GM21619 (cell line): ENCODE data around the gene SARDH.

Source experiments
- ATAC-seq: cut with Tn5 transposase; IDR thresholded peaks from one replicate; pipeline ENCODE4 v1.9.1; 2021; ENCODE audit not compliant: unreplicated experiment

Gene SARDH

DNA sequence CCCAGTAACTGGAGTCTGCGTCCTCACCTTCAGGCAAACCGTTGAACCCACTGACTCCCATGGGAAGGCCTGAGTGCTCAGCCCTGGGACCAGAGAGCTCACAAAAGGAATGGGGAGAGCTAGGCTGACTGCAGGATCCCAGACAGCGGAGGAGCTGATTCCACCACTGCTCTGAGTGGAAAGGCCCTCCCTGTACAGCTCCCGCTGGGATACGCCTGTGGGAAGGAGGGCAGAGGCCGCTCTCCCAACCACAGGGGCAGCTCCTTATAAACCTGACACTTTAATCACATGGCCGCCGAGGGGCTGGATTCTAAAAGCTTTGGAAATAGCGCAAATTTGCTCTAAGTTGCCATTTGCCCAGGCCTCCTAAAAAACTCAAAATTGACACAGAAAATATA, 64.9 kb downstream of the SARDH start:
- ATAC-seq = no peak

DNA sequence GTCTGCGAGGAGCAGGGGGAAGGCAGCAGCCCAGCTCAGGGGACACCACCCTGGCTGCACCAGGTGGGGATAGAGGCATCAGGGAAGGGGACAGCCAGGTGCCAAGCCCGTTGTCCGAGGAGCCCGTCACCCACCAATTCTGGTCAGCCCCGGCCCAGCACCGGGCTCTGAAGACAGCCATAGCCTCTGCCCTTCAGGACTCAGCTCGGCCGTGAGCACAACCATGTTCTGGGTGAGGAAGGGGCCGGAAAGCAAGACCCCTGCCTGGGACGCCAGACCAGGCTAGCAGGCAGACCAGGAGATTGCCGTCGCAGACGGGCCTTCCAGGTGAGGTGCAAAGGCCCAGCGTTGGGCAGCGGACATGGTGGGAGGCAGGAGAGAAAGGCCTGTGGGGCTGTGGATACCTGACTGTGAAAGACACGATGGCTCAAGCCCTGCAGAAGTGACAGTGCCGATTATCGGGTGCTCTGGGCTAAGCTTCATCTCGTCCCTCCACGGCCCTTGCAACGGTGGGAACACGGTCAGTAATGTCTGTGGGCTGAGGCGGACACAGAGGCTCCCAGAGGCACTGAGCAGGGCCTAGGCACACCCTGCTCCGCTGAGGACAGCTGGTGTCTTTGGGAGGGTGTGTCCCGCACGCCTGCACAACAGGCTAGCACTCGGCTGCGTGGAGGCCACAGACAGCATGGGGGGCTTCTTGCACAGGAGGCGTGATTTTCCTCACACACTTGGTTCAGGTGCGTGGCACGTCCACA, 65.5 kb downstream of the SARDH start:
- ATAC-seq = no peak

DNA sequence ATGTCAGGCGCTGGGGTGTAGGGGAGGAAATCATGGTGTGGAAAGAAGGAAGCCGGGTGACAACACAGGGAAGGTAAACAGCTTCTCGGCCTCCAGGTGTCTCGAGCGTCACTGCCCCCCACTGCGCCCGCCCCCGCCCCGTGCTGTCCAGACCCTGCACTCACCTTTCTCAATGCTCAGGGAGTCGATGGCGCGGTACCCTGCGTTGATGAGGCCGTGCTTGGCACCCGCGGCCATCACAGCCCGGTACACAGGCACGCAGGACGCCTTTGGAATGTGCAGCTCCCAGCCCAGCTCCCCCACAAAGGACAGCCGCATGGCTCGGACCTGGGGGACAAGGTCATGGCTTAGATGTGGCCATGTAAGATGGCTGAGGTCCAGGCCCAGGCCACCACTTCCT, 66.8 kb downstream of the SARDH start:
- ATAC-seq = no peak

DNA sequence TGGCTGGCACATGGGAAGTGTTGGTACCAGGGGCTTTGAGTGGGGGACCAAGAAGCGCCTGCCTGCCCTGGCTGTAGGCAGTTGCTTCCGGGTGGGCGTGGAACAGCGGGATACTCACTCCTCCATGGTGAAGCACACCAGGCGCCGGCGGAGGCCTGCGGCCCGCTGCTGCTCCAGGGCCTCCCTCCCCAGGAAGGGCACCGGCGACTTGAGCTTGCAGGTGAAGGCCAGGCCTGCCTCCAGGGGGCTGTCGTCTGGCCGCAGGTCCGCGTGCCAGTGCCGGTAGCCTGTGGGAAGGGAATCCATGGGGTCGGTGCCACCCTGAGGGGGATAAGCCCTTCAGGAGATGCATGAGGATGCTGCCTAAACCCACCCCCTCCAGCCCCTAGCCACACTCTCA, 67.7 kb downstream of the SARDH start:
- ATAC-seq = no peak

DNA sequence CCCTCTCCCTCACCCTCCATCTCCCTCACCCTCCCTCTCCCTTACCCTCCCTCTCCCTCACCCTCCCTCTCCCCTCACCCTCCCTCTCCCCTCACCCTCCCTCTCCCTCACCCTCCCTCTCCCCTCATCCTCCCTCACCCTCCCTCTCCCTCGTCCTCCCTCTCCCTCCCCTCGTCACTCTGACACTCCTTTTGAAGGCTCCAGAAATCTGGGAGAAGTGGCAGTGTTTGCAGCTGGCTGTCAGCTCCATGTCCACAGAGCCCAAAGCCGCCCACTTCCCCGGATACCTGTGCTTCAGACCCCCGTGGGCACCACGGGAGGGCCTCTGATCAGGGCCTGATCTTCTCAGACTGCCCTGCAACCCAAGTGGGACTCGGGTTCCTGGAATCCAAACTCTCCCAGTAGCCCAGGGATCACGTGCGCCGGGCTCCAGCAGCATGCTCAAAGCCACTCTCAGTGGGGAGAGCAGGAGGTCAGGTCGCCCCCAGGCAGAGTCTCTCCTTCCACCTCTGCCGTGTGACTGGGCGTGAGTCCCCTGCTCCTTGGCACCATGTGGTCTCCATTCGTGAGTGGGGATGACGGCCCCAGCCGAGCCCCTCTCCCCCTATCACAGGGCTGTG, 68.9 kb downstream of the SARDH start:
- ATAC-seq = no peak

DNA sequence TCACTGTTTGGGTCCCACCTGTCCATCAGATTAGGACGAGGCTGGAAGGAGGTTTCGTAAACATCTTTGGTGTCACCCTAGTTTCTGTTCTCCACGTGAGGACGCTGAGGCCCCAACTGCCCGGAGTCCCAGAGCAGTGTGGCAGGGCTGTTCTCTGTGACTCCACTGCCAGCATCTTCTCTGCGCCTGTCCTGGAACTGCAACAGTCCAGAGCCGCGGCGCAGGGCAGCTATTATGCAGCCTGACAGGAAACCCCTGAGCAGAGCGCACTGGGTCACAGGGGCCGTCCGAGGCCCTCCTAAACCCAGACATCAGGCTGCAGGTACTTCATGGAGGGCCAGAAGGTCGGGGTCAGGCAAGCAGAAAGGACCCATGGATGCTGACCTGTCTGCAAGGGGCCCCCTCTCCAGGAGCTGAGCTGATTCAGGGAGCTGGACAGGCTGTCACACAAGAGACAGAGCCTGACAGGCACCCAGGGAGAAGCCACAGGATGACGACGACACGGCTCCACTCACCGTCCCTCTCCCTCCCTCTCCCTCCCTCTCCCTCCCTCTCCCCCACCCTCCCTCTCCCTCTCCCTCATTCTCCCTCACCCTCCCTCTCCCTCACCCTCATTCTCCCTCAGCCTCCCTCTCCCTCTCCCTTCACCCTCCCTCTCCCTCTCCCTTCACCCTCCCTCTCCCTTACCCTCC, 70.2 kb downstream of the SARDH start:
- no peak for ATAC-seq

DNA sequence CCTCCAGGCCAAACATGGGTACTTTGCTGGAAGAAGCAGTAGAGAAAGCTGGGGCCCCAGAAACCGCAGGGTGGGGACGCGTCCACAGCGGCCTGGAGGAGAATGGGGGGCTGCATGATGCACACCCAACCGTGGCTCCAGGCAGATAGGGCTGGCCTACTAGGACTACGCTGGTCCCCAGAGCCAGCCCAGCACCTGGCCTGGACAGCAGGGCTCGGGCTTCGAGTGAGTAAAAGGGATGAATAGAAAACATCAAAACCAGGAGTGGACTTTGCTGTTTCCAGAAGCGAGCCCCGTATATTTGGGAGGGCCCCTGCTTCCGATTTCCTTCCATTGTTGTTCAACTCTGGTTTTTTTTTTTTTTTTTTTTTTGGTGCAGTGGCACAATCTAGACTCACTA, 71.3 kb downstream of the SARDH start:
- no peak for ATAC-seq

DNA sequence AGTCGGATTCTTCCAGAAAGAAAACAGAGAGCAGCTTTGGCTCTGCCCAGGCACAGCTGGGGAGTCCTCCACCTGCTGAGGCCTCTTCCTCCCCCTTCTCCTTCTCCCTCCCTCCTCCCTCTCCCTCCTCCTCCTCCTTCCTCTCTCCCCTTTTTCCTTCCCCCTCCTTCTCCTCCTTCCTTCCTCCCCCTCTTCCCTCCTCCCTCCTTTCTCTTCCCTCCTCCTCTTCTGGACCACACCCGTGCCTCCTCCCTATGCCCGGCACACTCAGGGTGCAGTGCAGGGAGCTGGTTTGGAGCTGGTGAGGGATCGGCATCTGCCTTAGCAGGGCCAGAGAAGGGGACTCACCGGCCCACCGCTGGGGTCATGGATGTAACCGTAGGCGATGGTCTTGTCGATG, 71.8 kb downstream of the SARDH start:
- ATAC-seq = no peak

DNA sequence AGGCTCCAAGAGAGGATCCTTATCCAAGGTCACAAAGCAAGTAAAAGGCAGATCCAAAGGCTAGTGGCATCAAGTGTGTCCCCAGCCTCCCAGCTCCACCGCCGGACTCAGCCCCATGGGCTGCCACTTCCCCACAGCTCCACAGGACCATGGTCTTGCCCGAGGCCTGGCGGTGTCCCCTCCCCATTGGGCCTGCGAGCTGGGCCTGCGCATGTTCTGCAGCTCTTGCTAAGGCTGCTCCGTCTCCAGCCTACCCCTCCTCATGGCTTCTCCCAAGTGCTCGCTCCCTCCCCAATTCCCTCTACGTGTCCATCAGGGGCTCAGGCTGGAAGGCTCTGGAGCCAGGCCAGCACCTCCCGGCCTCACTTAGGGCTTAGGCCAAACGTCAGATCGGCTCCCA, 72.6 kb downstream of the SARDH start:
- ATAC-seq = no peak

DNA sequence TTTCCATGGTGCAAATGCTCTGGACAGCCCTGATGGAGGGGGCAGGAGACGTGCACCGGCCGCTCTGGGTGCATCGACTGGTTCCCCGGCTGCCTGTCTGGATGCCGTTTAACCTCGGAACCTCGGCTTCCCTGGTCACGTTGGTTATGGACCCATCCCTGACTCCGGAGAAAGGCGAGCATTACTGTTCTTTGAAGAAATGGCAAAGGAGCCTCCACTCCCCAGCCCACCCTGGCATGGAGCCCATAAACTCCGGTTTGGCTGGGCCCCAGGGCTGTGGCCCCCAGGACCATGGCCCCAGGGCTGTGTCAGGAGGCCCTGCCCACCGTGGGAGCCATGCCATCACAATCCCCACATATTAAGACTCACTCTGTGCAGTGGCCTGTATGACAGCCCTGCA, 73.1 kb downstream of the SARDH start:
- ATAC-seq = no peak

DNA sequence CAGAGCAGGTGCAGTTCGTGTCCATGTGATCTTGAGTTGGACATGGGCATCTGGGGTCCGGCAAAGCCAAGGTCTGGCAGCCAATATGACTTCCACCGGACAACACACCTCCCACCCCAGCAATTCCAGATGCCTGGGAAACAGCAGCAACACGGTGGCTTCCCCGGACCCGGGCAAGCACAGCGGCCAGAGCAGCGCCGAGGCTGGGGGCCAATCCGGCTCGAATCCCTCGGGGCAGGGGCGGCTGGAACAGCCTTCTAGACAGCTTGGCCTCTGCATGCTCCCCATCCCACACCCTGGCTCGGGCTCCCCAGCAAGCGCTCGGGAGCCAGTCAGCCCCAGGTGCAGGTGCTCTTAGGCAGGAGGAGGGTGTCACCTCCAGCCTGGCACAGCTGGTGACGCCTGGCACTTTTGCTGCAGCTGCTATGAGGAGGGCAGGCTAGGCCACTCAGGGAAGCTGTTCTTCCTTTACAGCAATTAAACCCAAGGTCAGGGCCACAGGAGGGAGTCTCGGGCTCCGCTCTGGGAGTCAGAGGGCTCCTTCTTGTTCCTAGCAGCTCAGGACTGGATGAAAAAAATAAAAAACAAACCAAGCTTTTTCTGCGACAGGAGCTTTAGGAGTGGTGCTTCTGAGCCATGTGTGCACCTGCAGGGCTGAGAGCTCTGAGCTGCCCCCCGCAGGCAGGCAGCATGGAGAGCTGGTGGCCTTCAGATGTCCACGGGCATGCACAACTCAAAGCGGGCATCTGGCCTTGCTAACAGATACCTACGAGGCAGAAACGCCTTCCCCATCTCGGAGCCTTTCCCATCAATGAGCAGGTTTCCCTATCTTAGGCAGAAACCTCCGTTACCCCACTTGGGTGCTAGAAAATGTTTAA, 73.7 kb downstream of the SARDH start:
- no peak for ATAC-seq

DNA sequence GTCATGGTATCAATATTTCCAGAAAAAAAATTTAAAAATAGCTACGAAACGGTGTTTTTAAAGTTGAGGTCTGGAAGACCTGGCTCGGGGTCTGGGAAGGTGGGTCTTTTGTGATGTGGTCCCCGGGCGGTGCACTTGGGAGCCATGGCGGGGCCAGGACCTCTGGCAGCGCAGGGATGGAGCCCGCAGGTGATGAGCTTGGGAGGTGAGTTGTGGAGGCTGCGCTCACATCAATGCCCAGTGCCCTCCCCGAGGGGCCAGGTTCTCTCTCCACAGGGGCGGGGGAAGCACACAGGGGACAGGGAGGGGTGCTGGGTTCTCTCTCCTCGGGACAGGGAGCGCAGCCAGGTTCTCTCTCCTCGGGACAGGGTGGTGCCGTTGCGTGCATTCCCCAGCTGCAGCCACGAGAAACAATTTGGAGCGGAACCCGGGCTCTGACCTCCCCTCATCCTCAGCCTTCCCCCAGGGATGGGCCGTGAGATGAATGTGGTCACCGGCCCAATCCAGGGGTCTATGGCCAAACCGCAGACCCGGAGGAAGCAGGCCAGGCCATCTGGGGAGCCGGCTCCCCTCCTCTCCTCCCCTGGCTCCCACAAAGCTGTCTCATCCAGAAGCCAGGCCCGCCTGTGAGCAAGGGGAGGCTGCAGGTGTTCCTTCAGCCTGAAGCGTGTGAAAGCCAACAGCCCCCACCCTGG, 76.2 kb downstream of the SARDH start:
- ATAC-seq = no peak

DNA sequence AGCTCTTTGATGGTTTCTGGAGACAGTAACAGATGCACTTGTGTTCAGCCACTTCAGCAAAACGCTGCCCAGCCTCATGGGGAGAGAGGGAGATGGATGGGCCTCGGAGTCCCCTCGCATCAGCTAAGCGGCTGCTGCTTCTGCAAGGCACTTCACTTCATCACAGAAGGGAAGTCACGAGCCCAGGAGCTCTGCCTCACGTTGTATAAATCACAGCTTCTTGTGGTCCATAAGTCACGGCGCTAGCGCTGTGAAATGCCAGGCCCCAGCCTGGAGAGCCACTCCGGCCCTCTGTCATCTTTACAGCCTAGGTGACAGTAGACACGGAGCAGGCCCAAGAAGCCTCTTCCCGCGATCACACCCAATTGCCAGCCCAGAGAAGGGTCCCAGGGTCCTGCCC, 78.6 kb downstream of the SARDH start:
- ATAC-seq = no peak

DNA sequence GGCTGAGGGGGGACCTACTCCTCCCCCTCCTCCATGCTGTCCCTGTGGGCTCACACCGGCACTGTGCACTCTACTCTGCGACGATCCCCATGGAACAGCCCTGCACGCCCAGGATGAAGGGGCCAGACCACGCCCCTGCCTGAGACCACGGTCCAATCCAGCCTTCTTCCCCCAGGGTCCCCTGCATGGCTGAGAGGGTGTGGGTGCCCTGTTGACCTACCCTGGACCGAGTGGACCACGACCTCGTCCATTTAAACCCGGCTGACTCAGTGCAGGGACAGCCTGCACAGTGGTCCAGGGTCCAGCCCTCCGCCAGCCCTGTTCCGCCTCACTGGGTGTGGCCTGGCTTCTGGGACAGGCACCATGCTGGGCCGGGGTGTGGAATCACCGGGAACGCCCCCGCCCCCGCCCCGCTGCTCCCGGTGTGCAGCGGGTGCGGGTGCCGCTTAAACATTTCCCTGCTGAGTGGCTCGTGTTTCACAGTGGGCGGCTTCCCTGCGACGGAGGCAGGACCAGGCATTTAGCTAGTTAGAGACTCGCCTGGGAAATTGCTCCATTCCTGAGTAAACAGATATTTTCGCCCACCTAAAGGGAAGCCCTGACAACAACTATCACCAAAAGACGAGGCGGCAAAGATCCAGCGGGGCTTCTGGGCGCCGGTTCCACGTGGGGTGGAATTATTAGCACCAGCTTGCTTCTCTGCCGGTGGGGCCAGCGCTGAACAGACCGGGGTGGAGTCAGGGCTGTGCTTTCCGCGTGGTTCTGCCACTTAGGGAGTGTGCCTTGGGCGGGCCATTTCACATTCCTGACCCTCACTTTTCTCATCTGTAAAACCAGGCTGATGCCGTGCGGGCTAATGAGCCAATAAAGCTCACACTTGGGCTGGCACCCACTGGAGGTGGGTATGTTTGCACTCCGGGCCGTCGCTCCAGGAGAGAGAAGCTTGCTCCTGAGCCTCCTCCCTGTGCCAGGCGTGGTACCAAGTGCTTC, 79.4 kb downstream of the SARDH start:
- no peak for ATAC-seq

DNA sequence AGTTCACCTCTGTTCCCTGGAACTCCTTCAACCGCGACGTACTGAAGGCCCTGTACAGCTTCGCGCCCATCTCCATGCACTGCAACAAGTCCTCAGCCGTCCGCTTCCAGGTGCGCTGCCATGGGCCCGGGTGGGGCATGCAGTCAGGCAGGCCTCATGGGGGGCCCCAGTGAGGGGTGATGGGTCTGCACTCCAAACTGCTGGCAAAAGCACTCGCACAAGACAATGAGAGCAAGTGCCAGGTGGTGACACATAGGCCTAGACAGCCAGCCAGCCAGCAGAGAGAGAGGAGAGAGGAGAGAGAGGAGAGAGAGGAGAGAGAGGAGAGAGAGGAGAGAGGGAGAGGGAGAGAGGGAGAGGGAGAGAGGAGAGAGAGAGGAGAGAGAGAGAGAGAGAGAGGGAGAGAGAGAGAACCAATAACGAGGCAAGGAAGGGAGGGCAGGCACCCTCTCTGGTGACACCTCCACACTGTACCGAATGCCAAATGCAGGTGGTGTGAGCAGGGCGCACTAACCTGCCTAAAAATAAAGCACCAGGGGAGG, 81.0 kb downstream of the SARDH start:
- no peak for ATAC-seq

DNA sequence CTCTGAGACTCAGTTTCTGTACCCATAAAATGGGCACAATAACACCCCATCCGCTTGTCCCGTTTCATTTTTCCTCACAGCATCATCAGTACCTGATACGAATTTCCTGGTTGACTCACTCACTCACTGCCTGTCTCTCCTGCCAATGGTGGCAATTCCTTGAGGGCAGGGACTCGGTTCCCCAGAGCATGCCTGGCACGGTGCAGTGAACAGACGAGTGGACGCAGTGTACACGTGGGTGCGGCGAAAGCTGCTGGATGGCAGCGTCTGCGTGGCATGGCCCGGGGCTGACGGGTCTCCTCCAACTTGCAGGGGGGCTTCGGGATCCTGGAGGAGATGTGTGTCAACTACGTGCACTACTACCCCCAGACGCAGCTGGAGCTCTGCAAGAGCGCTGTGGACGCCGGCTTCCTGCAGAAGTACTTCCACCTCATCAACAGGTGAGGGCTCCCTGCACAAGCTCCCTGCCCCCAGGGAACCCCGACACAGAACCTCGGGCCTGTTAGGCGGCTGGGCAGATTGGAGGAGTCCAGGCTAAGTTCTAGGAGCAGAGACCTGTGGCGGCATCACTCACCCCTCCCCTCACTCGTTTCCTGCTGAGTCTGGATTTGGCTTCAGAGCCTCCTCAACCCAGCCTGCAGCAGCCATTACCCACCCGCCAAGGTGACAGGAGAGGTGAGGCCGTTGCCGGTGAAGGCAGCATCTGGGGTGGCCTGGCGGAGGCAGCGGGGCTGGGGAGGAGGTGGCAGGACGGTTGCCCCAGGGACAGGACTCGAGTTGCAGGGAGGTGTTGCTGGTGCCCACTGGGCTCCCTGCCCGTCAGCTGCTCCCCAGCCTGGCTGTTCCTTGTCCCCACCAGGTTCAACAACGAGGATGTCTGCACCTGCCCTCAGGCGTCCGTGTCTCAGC, 81.7 kb downstream of the SARDH start:
- ATAC-seq = no peak

DNA sequence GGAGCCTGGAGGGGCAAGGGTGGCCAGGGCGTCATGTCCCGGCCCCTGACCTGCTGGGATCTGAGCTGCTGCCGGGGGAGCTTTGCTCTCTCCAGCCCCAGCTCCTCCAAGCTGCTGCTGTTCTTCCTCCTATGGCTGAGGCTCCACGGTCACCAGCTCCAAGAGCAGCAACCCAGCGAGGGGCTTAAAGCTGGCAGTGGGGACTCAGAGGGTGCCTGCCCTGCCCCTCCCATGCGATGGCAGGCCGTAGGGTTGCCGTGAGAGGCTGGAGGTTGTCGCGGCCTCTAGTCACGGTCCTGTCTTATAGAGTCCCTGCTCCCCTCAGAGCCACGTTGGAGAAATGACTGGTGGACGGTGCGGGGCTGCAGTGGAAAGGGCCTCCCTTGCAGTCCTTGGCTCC, 82.5 kb downstream of the SARDH start:
- ATAC-seq = no peak
